ENCODE measurements around the gene PFKP.

PFKP gene

GRCh38 chr10:3172081-3172445 is 104.7 kb downstream of the PFKP start:
- Histone ChIP-seq H3K4me3 (ENCODE audit: low read length) (peak overlapping the region; percentile 79), H3K9me2 (replicated peaks; ENCODE audit: insufficient read depth, low read length) (no peaks in the 10 kb centered on the region), H3F3A (ENCODE audit: insufficient read depth, low read length) (no peaks in the 10 kb centered on the region), H2AFZ (ENCODE audit: low read length) (peak overlapping the region; percentile 64), H3K4me2 (ENCODE audit: low read depth, low read length) (peak overlapping the region; percentile 81), H4K20me1 (ENCODE audit: insufficient read depth, low read length) (no peaks in the 10 kb centered on the region), H3K27ac (ENCODE audit: low read length) (peak overlapping the region; percentile 53; the same call in 1 of the 2 replicates), H3K27me3 (replicated peaks; ENCODE audit: insufficient read depth, low read length) (no peaks in the 10 kb centered on the region), H3K9me3 (replicated peaks; ENCODE audit: insufficient read depth, low read length) (no peaks in the 10 kb centered on the region), H3K79me2 (ENCODE audit: low read length) (peaks cover 31% of the 10 kb centered on the region), H3K36me3 (replicated peaks; ENCODE audit: insufficient read depth, low read length) (no peaks in the 10 kb centered on the region; the same call in 1 of the 2 replicates), H3K4me1 (ENCODE audit: low read length) (no peaks in the 10 kb centered on the region), H3K9ac (ENCODE audit: low read length) (peak overlapping the region; percentile 79)
- TF ChIP-seq CTCF (IDR thresholded peaks at IDR 0.05; ENCODE audit: low read length) (no peak), EZH2 (optimal IDR thresholded peaks at IDR 0.05; ENCODE audit: low read depth, low read length) (no peak), EZH2phosphoT487 (IDR thresholded peaks at IDR 0.05; ENCODE audit: low read length) (no peak)
- DNase-seq = peak; percentile 35

- H3K27ac ChIP-seq (ENCODE audit: low read length) = peak within 1 kb of the TSS; percentile 53; the same call in 1 of the 2 replicates
Observed at GRCh38 chr10:3172446-3173170, 105.3 kb downstream of the PFKP start, which contains the start of gene PITRM1. Gene PITRM1 (minus strand): TSS chr10:3172782. CDS start chr10:3172772, 10 bp downstream.

GRCh38 chr10:3173171-3173878 is 106.0 kb downstream of the PFKP start:
- Histone ChIP-seq H3K79me2 (ENCODE audit: low read length) (peaks cover 29% of the 10 kb centered on the region), H2AFZ (ENCODE audit: low read length) (peak overlapping the region; percentile 72), H3K27ac (ENCODE audit: low read length) (peak overlapping the region; percentile 50; the same call in 1 of the 2 replicates), H3K27me3 (replicated peaks; ENCODE audit: insufficient read depth, low read length) (no peaks in the 10 kb centered on the region), H3K9me3 (replicated peaks; ENCODE audit: insufficient read depth, low read length) (no peaks in the 10 kb centered on the region), H4K20me1 (ENCODE audit: insufficient read depth, low read length) (no peaks in the 10 kb centered on the region), H3F3A (ENCODE audit: insufficient read depth, low read length) (no peaks in the 10 kb centered on the region), H3K36me3 (replicated peaks; ENCODE audit: insufficient read depth, low read length) (no peaks in the 10 kb centered on the region; the same call in 1 of the 2 replicates), H3K9ac (ENCODE audit: low read length) (peak overlapping the region; percentile 41; the same call in 1 of the 2 replicates), H3K4me2 (ENCODE audit: low read depth, low read length) (peak overlapping the region; percentile 86), H3K4me3 (ENCODE audit: low read length) (peak overlapping the region; percentile 63), H3K4me1 (ENCODE audit: low read length) (no peaks in the 10 kb centered on the region), H3K9me2 (replicated peaks; ENCODE audit: insufficient read depth, low read length) (no peaks in the 10 kb centered on the region)
- DNase-seq = peak; percentile 89
- no peak for TF ChIP-seq EZH2phosphoT487 (IDR thresholded peaks at IDR 0.05; ENCODE audit: low read length)
- no peak for TF ChIP-seq EZH2 (optimal IDR thresholded peaks at IDR 0.05; ENCODE audit: low read depth, low read length)
- TF ChIP-seq CTCF (IDR thresholded peaks at IDR 0.05; ENCODE audit: low read length) = no peak

More at GRCh38 chr10:3172446-3173170, 105.3 kb downstream of the PFKP start, which contains the start of gene PITRM1:
- Histone ChIP-seq H3K4me1 (ENCODE audit: low read length) (no peaks in the 10 kb centered on the region), H2AFZ (ENCODE audit: low read length) (peak within 1 kb of the TSS; percentile 72), H3K4me3 (ENCODE audit: low read length) (peak within 1 kb of the TSS; percentile 79), H3K27me3 (replicated peaks; ENCODE audit: insufficient read depth, low read length) (no peaks in the 10 kb centered on the region), H3K36me3 (replicated peaks; ENCODE audit: insufficient read depth, low read length) (no peaks in the 10 kb centered on the region; the same call in 1 of the 2 replicates), H3K9ac (ENCODE audit: low read length) (peak within 1 kb of the TSS; percentile 79), H3K9me3 (replicated peaks; ENCODE audit: insufficient read depth, low read length) (no peaks in the 10 kb centered on the region), H3K9me2 (replicated peaks; ENCODE audit: insufficient read depth, low read length) (no peaks in the 10 kb centered on the region), H3F3A (ENCODE audit: insufficient read depth, low read length) (no peaks in the 10 kb centered on the region), H3K4me2 (ENCODE audit: low read depth, low read length) (peak within 1 kb of the TSS; percentile 86), H4K20me1 (ENCODE audit: insufficient read depth, low read length) (no peaks in the 10 kb centered on the region), H3K79me2 (ENCODE audit: low read length) (peaks cover 31% of the 10 kb centered on the region)
- TF ChIP-seq EZH2 (optimal IDR thresholded peaks at IDR 0.05; ENCODE audit: low read depth, low read length) (no peak), EZH2phosphoT487 (IDR thresholded peaks at IDR 0.05; ENCODE audit: low read length) (no peak), CTCF (IDR thresholded peaks at IDR 0.05; ENCODE audit: low read length) (no peak)
- peak; percentile 99 for DNase-seq

Data from MM.1S (cell line).